HepG2 (cell line): Measurements from ENCODE around the gene TIMM9. TPM values are rescaled to one million over a fixed set of nuclear protein-coding genes. Genes with fewer than 3 reads are reported as not detected.

Experiments
- ARID3A ChIP-seq: IDR thresholded peaks from 2 replicates; pipeline ENCODE4 v1.6.1; 2012; ENCODE audit warnings: low read depth, low read length, improper control_type of control experiment
- CREM ChIP-seq, 2 experiments: sonication (generic) in 1 of 2; formaldehyde crosslinking in 1 of 2; IDR thresholded peaks; 2 replicates each; pipeline versions ENCODE4 v1.4.0 to v1.6.1; 2016 to 2020; ENCODE audit warnings: antibody characterized with exemption in 1 of 2, mild to moderate bottlenecking in 1 of 2, missing genetic modification reagents in 1 of 2
- ETS1 ChIP-seq: sonication (generic); formaldehyde crosslinking; IDR thresholded peaks from 2 replicates; pipeline ENCODE4 v1.4.0; 2020; ENCODE audit warnings: missing genetic modification reagents
- GABPB1 ChIP-seq: IDR thresholded peaks from 2 replicates; pipeline ENCODE4 v1.6.1; 2016; ENCODE audit warnings: mild to moderate bottlenecking, missing genetic modification reagents, moderate library complexity, missing compliant biosample characterization
- IRF9 ChIP-seq: sonication (generic); formaldehyde crosslinking; IDR thresholded peaks from 2 replicates; pipeline ENCODE4 v1.8.0; 2022; ENCODE audit warnings: missing genetic modification reagents, mild to moderate bottlenecking, borderline replicate concordance
- KDM1A ChIP-seq: IDR thresholded peaks from 2 replicates; pipeline ENCODE4 v1.6.1; 2016; ENCODE audit warnings: missing compliant biosample characterization
- KLF15 ChIP-seq: sonication (generic); formaldehyde crosslinking; IDR thresholded peaks from 2 replicates; pipeline ENCODE4 v1.8.1; 2023; ENCODE audit warnings: borderline replicate concordance, mild to moderate bottlenecking, inconsistent platforms, missing genetic modification reagents, mixed read lengths
- MAFK ChIP-seq, 2 experiments: IDR thresholded peaks in 1 of 2; conservative IDR thresholded peaks in 1 of 2; 2 replicates each; pipeline ENCODE4 v1.6.1; 2011; ENCODE audit warnings: improper control_type of control experiment in 2 of 2, low read length in 2 of 2
- RXRB ChIP-seq: IDR thresholded peaks from 2 replicates; pipeline ENCODE4 v1.6.1; 2016; ENCODE audit warnings: borderline replicate concordance, missing genetic modification reagents, missing compliant biosample characterization
- SNAI1 ChIP-seq: sonication (generic); formaldehyde crosslinking; IDR thresholded peaks from 2 replicates; pipeline ENCODE4 v1.5.0; 2020; ENCODE audit warnings: mild to moderate bottlenecking, missing genetic modification reagents, borderline replicate concordance
- TBL1XR1 ChIP-seq: fragments of 150-350 bp; IDR thresholded peaks from 2 replicates; pipeline ENCODE4 v1.6.1; 2014; ENCODE audit warnings: borderline replicate concordance, low read length; ENCODE audit not compliant: partially characterized antibody
- YY1 ChIP-seq: IDR thresholded peaks from 2 replicates; pipeline ENCODE4 v1.6.1; 2011; ENCODE audit warnings: low read length, low read depth, moderate library complexity, mild to moderate bottlenecking; ENCODE audit not compliant: insufficient read depth, insufficient replicate concordance
- ZKSCAN8 ChIP-seq: IDR thresholded peaks from 2 replicates; pipeline ENCODE4 v1.6.1; 2016; ENCODE audit warnings: borderline replicate concordance, missing genetic modification reagents, missing compliant biosample characterization
- ZMYM4 ChIP-seq: sonication (generic); formaldehyde crosslinking; IDR thresholded peaks from 2 replicates; pipeline ENCODE4 v1.8.1; 2023; ENCODE audit warnings: mild to moderate bottlenecking, missing genetic modification reagents
- ZNF687 ChIP-seq: sonication (generic); formaldehyde crosslinking; IDR thresholded peaks from 2 replicates; pipeline ENCODE4 v1.5.1; 2020; ENCODE audit warnings: mild to moderate bottlenecking, missing genetic modification reagents, moderate library complexity
- ZNF710 ChIP-seq: sonication (generic); formaldehyde crosslinking; IDR thresholded peaks from 2 replicates; pipeline ENCODE4 v1.5.0; 2020; ENCODE audit warnings: mild to moderate bottlenecking, missing genetic modification reagents, borderline replicate concordance
- ZNF850 ChIP-seq: sonication (generic); formaldehyde crosslinking; conservative IDR thresholded peaks from 2 replicates; pipeline ENCODE4 v1.9.0; 2021; ENCODE audit warnings: mild to moderate bottlenecking, missing genetic modification reagents
- polyA plus RNA-seq, 8 experiments: library from polyadenylated mRNA; depleted of rRNA in 3 of 8; stranded (reverse) in 7 of 8; unstranded in 1 of 8; fragments of >200 nt; fragmentation: Illumina TruSeq in 4 of 8; extraction: Trizol in 4 of 8; gene quantifications; 2 replicates each; pipeline versions ENCODE4 v1.2.1 to v1.2.3, GENCODE V29; 2011 to 2016; ENCODE audit warnings: low read depth in 4 of 8, missing spikeins in 1 of 8, mixed read lengths in 1 of 8; ENCODE audit not compliant: insufficient read depth in 1 of 8
- total RNA-seq, 5 experiments: library from RNA; depleted of rRNA; stranded (reverse); fragments of >200 nt; fragmentation: Illumina TruSeq; extraction: Trizol; gene quantifications; 2 replicates each; pipeline ENCODE4 v1.2.3, GENCODE V29; 2016; ENCODE audit warnings: low read depth in 1 of 5

The TIMM9 gene
- total and polyA plus RNA-seq, 2 of the 13 experiments (the other 11 are each of a cell fraction or from before 2014, with no cell fraction given): 30.5 to 42.5 TPM

- TF ChIP-seq ZMYM4 (CRISPR knock-in tag) (peak; percentile 89), ETS1 (CRISPR knock-in tag) (no peak), KDM1A (CRISPR knock-in tag) (peak; percentile 98), IRF9 (0 out of 2 replicates have a peak, but pooled peaks have one; percentile 17), ZNF687 (CRISPR knock-in tag) (no peak), YY1 (peak; percentile 34), ZNF710 (CRISPR knock-in tag) (peak; percentile 29; the same call in 1 of the 2 replicates), CREM (IDR thresholded peaks at IDR 0.05) (peak; percentile 66), CREM (CRISPR knock-in tag; IDR thresholded peaks at IDR 0.05) (no peak), ARID3A (no peak), TBL1XR1 (peak; percentile 57), RXRB (CRISPR knock-in tag) (peak; percentile 13), KLF15 (CRISPR knock-in tag) (no peak), MAFK (conservative IDR thresholded peaks at IDR 0.05 in 1 of 2, IDR thresholded peaks at IDR 0.05 in 1 of 2; ENCODE audit: low read length in 2 of 2) (no peak), SNAI1 (CRISPR knock-in tag) (no peak), ZKSCAN8 (peak; percentile 62; the same call in 1 of the 2 replicates), GABPB1 (CRISPR knock-in tag) (peak; percentile 73), ZNF850 (no peak; the same call in 1 of the 2 replicates)
Observed at GRCh38 chr14:58427281-58428117, at the start of gene TIMM9, which contains the start of gene KIAA0586 (continued).
